SIG-M5 treated with dmso at 0.1 percent for 504 hours (cell line): ENCODE data around the gene ATG101.
"Not testable (repeated sequence)": the region's sequence is repeated elsewhere in the genome, so short reads cannot be mapped to it uniquely, and the experiment has no call there.

Experiments
- DNase-seq: peaks from one replicate; lab custom pipeline; 2025; ENCODE audit not compliant: unreplicated experiment; lab: John Stamatoyannopoulos, UW

The ATG101 gene

DNA sequence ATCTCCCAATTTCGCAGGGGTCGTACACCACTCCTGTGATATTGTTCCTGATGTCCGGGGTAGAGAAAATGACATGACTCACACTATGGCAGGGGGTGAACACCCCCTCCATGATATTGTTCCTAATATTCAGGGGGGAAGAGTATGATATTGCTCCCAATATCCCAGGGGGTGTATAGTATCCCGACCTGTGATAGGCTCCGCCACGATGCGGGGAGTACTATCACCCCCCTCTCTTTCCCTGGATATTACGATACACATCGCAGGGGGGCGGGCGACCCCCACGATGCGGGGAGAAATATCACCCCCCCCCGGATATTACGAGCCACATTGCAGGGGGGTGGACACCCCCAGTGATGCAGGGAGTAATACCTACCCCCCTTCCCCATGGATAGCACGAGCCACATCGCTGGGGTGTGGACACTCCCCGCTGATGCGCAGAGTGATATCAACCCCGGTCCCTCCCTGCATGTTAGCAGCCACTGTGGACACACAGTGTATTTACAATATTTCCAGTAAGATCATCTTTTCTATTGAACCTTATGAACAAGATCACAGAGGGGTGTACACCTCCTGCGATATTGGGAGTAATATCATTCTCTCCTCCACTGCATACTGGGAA, 27.4 kb downstream of the ATG101 start:
- no peak for DNase-seq

GRCh38 chr12:52104431-52105089, 34.8 kb downstream of the ATG101 start:
- not testable (repeated sequence) for DNase-seq

- DNase-seq: peak; percentile 35
Measured at GRCh38 chr12:52116222-52117125, 46.7 kb downstream of the ATG101 start.

DNA sequence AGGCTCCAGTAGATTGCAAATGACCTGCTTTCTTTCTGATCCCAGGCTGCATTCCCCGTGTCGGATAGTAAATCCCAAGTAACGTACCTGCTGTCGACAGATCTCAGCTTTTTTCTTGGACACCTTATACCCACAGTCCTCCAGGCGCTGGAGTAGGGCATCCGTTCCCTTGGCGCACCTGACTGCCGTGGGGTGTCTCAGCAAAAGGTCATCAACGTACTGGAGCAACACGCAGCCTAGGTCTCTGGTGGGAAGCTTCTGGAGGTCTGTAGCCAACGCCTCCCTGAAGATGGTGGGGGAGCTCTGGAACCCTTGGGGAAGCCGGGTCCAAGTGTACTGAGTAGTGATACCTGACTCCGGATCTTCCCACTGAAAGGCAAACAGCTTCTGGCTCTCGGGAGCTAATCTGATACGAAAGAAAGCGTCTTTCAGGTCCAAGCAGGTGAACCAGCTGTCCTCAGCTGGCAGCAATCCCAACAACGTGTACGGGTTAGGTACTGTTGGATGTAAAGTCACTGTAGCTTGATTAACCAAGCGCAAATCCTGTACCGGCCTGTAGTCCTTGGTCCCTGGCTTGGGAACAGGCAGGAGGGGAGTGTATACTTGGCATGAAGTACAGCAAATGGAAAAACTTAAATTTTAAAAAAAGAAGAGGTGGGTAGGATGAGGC, 48.2 kb downstream of the ATG101 start:
- DNase-seq: not testable (repeated sequence)

- peak; percentile 49 for DNase-seq
Measured at GRCh38 chr12:52119398-52120254, 49.8 kb downstream of the ATG101 start.

GRCh38 chr12:52120951-52121823, 51.4 kb downstream of the ATG101 start:
- DNase-seq: no peak

DNA sequence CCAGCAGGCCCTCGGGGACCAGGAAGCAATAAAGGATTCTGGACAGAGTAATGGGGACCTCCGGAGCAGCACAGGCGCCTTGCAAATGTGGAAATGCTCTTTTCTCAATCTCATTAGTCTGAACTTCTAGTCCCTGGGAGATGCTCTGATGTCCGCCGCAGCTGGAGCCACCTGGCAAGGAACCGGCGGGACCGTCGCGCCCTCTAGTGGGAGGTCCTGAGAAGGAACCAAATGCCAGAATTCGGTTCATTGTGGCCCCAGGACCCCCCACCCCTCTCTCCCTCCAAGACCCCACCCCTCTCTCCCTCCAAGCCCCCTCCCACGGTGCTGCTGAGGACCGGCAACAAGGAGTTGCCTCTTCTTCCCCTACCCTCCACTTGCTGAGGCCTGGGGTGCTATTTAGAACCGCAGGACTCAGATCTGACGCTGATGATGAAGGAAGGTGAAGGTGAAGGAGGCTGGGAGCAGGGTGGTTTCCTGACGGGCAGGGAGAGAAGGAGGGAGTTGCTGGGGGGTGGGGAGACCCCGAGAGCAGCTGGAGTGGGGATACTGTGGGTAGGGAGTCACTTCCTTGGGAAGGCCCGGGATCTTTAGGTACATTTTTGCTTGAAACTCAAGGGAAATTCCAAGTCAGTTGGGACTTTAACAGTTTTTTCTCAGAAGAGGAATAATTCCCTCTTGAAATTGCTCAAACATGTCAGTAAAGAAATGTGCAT, 52.2 kb downstream of the ATG101 start:
- DNase-seq: peak; percentile 57

DNA sequence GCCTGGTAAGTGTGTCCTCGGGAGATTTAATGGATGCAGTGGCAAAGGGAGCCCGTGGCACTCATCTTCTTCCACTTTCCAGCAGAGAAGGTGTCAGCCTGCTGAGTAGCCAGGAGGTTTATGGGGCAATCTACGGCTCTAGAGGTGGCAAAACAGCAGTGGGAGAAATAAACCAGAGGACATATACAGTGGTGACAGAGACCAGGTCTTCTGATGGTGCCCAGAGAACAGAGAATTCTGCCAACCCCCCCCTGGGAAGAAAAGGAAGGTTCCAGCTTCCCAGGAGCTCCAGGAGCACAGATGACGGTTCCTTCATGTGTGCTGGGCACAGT, 52.7 kb downstream of the ATG101 start:
- no peak for DNase-seq

GRCh38 chr12:52122904-52123303, 53.1 kb downstream of the ATG101 start:
- DNase-seq: no peak

DNA sequence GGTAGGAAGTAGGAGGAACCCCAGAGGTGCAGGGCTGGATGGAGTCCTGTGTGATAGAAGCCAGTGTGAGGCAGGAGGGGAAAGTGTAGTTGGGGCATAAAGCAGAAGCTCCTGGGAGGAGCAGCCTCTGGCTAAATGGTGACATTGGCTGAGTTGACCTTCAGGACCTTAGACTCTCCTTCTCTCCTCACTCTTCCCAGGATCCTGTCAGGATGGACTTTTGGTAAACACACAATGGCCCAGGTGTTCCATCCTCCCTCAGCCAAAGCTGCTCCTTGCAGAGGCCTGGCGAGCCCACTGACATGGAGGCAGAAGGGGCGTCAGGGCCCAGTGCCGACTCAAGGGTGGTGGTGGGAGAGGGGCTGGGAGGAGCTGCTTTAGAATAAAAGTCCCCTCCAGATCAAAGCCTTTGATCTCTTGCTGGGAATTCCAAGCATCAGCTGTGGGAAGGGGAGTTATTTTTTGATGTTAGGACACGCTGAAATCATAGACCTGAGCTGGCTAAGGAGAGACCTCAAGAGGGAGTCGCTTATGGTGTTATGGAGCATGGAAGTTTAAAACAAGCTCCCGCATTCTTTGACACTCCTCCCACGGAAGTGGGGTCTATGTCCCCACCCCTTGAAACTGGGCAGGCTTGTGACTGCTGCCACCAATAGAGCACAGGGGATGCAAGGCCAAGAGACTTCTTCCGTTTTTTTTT, 53.9 kb downstream of the ATG101 start:
- DNase-seq: no peak

DNA sequence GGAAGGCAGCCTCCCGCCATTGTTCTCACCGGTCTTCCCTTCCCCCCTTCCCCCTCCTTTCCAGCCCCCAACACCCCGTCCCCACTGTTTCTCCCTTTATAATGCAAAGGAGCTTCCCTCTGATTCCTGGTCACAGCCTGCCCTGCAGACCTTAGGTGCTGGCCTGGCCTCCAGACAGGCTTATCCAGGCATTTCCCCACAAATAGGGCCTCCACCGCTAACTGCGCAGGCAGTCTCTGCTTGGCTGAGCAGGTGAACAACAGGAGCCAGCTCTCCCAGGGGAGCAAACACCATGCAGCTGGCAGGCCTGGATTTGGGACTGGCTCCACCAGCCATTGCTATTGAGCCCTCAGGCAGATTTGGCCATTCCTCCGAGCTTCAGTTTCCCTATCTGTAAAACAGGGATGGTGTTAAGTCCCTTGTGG, 55.7 kb downstream of the ATG101 start:
- no peak for DNase-seq

GRCh38 chr12:52126050-52126604, 56.3 kb downstream of the ATG101 start:
- no peak for DNase-seq
